Activated CD4-positive, alpha-beta T cell treated with anti-CD3 and anti-CD28 coated beads for 36 hours (primary cell): ENCODE measurements around the gene SMIM1. TPM values are rescaled to one million over a fixed set of nuclear protein-coding genes. Genes with fewer than 3 reads are reported as not detected.

ENCODE experiments used
- ATAC-seq: fragments of 200-7000 bp; cut with Tn5 transposase; one replicate; pipeline ENCODE4 v1.10.0; 2021; ENCODE audit warnings: mild to moderate bottlenecking, moderate library complexity
- CTCF ChIA-PET: fragments of 350-600 bp; sonication (Branson Sonifier 250); formaldehyde crosslinking; loops from one replicate; lab custom pipeline; 2021; ENCODE audit warnings: antibody characterized with exemption; lab: Charles Lee
- POLR2A ChIA-PET: fragments of 350-600 bp; sonication (Branson Sonifier 250); formaldehyde crosslinking; loops from one replicate; lab custom pipeline; 2021; ENCODE audit warnings: antibody characterized with exemption, inconsistent platforms; lab: Charles Lee
- DNase-seq: peaks from one replicate; pipeline ENCODE4 v3.0.0-alpha.2; 2020
- H3K27ac Mint-ChIP-seq: one replicate; pipeline ENCODE4 v1.8.0; 2021; ENCODE audit warnings: mixed read lengths
- H3K27me3 Mint-ChIP-seq: one replicate; pipeline ENCODE4 v1.8.0; 2021; ENCODE audit warnings: mixed read lengths
- H3K36me3 Mint-ChIP-seq: one replicate; pipeline ENCODE4 v1.8.0; 2021; ENCODE audit warnings: low read depth, mixed read lengths
- H3K4me1 Mint-ChIP-seq: one replicate; pipeline ENCODE4 v1.8.0; 2021; ENCODE audit warnings: mixed read lengths
- H3K4me3 Mint-ChIP-seq: one replicate; pipeline ENCODE4 v1.8.0; 2021; ENCODE audit warnings: mild to moderate bottlenecking, moderate library complexity, mixed read lengths
- H3K9me3 Mint-ChIP-seq: one replicate; pipeline ENCODE4 v1.8.0; 2021; ENCODE audit warnings: low read depth, mixed read lengths
- intact Hi-C, 2 experiments: fragments of 100-400 bp; cut with DNase I in 1 of 2; cut with micrococcal nuclease in 1 of 2; formaldehyde crosslinking; loops; one replicate each; pipeline versions ENCODE4 v1.14.2 to v1.15.1; 2022 to 2024; cut with DNase I, micrococcal nuclease
- total RNA-seq, 2 experiments: library from RNA; stranded (reverse); gene quantifications; one replicate each; pipeline ENCODE4 v1.2.3, GENCODE V29; 2021

SMIM1 gene
- total RNA-seq, 2 experiments from 2014 or later = 3.0 to 4.2 TPM

- intact Hi-C loops = no loop called here
- Mint-ChIP-seq H3K4me3 (no peak overlapping the region), H3K9me3 (no peaks in the 10 kb centered on the region), H3K27ac (no peak overlapping the region), H3K36me3 (peaks cover 14% of the 10 kb centered on the region), H3K4me1 (no peaks in the 10 kb centered on the region), H3K27me3 (no peaks in the 10 kb centered on the region)
- POLR2A ChIA-PET = no interaction called here
- ATAC-seq (no peak), DNase-seq (no peak)
- CTCF ChIA-PET = no interaction called here
Measured at GRCh38 chr1:3819771-3820200, 47.2 kb downstream of the SMIM1 start.

GRCh38 chr1:3820316-3820715, 47.8 kb downstream of the SMIM1 start:
- no peak for DNase-seq
- H3K4me3 Mint-ChIP-seq = no peak overlapping the region
- no peaks in the 10 kb centered on the region for H3K4me1 Mint-ChIP-seq
- peaks cover 11% of the 10 kb centered on the region for H3K36me3 Mint-ChIP-seq
- no peaks in the 10 kb centered on the region for H3K27me3 Mint-ChIP-seq
- CTCF ChIA-PET = interaction anchor here (1.4 kb wide), 1 partner anchor 13 kb away, joined by 3 read pairs; no protein-coding TSS in a partner anchor
- no peaks in the 10 kb centered on the region for H3K9me3 Mint-ChIP-seq
- H3K27ac Mint-ChIP-seq = no peak overlapping the region
- ATAC-seq = no peak
- intact Hi-C loops = no loop called here
- POLR2A ChIA-PET = no interaction called here

GRCh38 chr1:3821004-3821403, 48.5 kb downstream of the SMIM1 start:
- ATAC-seq = no peak
- Mint-ChIP-seq H3K4me1 (no peaks in the 10 kb centered on the region), H3K27me3 (no peaks in the 10 kb centered on the region), H3K9me3 (no peaks in the 10 kb centered on the region), H3K4me3 (no peak overlapping the region), H3K36me3 (peaks cover 13% of the 10 kb centered on the region), H3K27ac (no peak overlapping the region)
- DNase-seq = no peak
- ChIA-PET POLR2A (no interaction called here), CTCF (interaction anchor here (1.4 kb wide), 1 partner anchor 12 kb away, joined by 3 read pairs; no protein-coding TSS in a partner anchor)
- intact Hi-C loops = no loop called here

- intact Hi-C loops = no loop called here
- ATAC-seq (no peak), DNase-seq (no peak)
- H3K27me3 Mint-ChIP-seq = no peaks in the 10 kb centered on the region
- peaks cover 13% of the 10 kb centered on the region for H3K36me3 Mint-ChIP-seq
- ChIA-PET POLR2A (no interaction called here), CTCF (interaction anchor here (1.4 kb wide), 1 partner anchor 12 kb away, joined by 3 read pairs; no protein-coding TSS in a partner anchor)
- H3K4me3 Mint-ChIP-seq = no peak overlapping the region
- H3K9me3 Mint-ChIP-seq = no peaks in the 10 kb centered on the region
- H3K4me1 Mint-ChIP-seq = no peaks in the 10 kb centered on the region
- H3K27ac Mint-ChIP-seq = no peak overlapping the region
Measured at GRCh38 chr1:3821447-3821846, 48.9 kb downstream of the SMIM1 start.

- ChIA-PET POLR2A (no interaction called here), CTCF (no interaction called here)
- no peaks in the 10 kb centered on the region for H3K27me3 Mint-ChIP-seq
- intact Hi-C loops = no loop called here
- no peak for DNase-seq
- H3K4me1 Mint-ChIP-seq = no peaks in the 10 kb centered on the region
- H3K4me3 Mint-ChIP-seq = no peak overlapping the region
- no peaks in the 10 kb centered on the region for H3K9me3 Mint-ChIP-seq
- H3K36me3 Mint-ChIP-seq = peaks cover 13% of the 10 kb centered on the region
- no peak overlapping the region for H3K27ac Mint-ChIP-seq
- ATAC-seq = no peak
Measured at GRCh38 chr1:3821908-3822307, 49.4 kb downstream of the SMIM1 start.

- CTCF ChIA-PET = no interaction called here
- POLR2A ChIA-PET = no interaction called here
- Mint-ChIP-seq H3K9me3 (no peaks in the 10 kb centered on the region), H3K36me3 (peaks cover 13% of the 10 kb centered on the region), H3K27ac (peak overlapping the region; percentile 16), H3K27me3 (no peaks in the 10 kb centered on the region), H3K4me1 (no peaks in the 10 kb centered on the region), H3K4me3 (no peak overlapping the region)
- intact Hi-C loops = no loop called here
- no peak for ATAC-seq
- no peak for DNase-seq
Measured at GRCh38 chr1:3822421-3822820, 49.9 kb downstream of the SMIM1 start.

- no peaks in the 10 kb centered on the region for H3K4me1 Mint-ChIP-seq
- no peaks in the 10 kb centered on the region for H3K27me3 Mint-ChIP-seq
- ATAC-seq (no peak), DNase-seq (no peak)
- intact Hi-C loops = no loop called here
- no peak overlapping the region for H3K4me3 Mint-ChIP-seq
- no peak overlapping the region for H3K27ac Mint-ChIP-seq
- H3K9me3 Mint-ChIP-seq = no peaks in the 10 kb centered on the region
- ChIA-PET CTCF (no interaction called here), POLR2A (no interaction called here)
- H3K36me3 Mint-ChIP-seq = peaks cover 15% of the 10 kb centered on the region
Measured at GRCh38 chr1:3824650-3825049, 52.1 kb downstream of the SMIM1 start.

GRCh38 chr1:3825356-3825755, 52.8 kb downstream of the SMIM1 start:
- no peak overlapping the region for H3K27ac Mint-ChIP-seq
- no peak overlapping the region for H3K4me3 Mint-ChIP-seq
- ChIA-PET CTCF (no interaction called here), POLR2A (no interaction called here)
- intact Hi-C loops = no loop called here
- DNase-seq = no peak
- no peak for ATAC-seq
- H3K4me1 Mint-ChIP-seq = no peaks in the 10 kb centered on the region
- no peaks in the 10 kb centered on the region for H3K27me3 Mint-ChIP-seq
- H3K9me3 Mint-ChIP-seq = no peaks in the 10 kb centered on the region
- peaks cover 19% of the 10 kb centered on the region for H3K36me3 Mint-ChIP-seq

Other genes with a start within 250 kb of the SMIM1 start
- gene MEGF6, start 161.2 kb upstream of the SMIM1 start, total RNA-seq = 1 to 10 TPM; 2.6 to 4.5 TPM
- gene TPRG1L, start 147.7 kb upstream of the SMIM1 start, total RNA-seq = 1 to 10 TPM; 6.7 to 7.2 TPM
- gene WRAP73, start 122.6 kb upstream of the SMIM1 start, total RNA-seq = 10 to 100 TPM; 26.3 to 28.9 TPM
- gene TP73, start 120.2 kb upstream of the SMIM1 start, total RNA-seq = under 1 TPM; 0.32 to 0.40 TPM
- not detected for gene CCDC27, start 20.3 kb upstream of the SMIM1 start, total RNA-seq
- gene LRRC47, start 23.7 kb downstream of the SMIM1 start, total RNA-seq = 10 to 100 TPM; 34.8 to 38.7 TPM
- gene CEP104, start 84.5 kb downstream of the SMIM1 start, total RNA-seq = 10 to 100 TPM; 33.6 to 35.5 TPM
- gene DFFB, start 84.7 kb downstream of the SMIM1 start, total RNA-seq = 1 to 10 TPM; 7.2 to 8.4 TPM
- gene C1orf174, start 127.5 kb downstream of the SMIM1 start, total RNA-seq = 10 to 100 TPM; 39.8 to 49.4 TPM